PFSK-1 (cell line): ENCODE measurements around the gene POU6F2.

ENCODE experiments used
- FOXP2 ChIP-seq: optimal IDR thresholded peaks from 2 replicates; pipeline ENCODE3; 2011; ENCODE audit warnings: borderline replicate concordance, control low read depth, inconsistent platforms; ENCODE audit not compliant: insufficient read depth; ENCODE audit errors: extremely low read length, extremely low read depth
- POLR2AphosphoS5 ChIP-seq: IDR thresholded peaks from 2 replicates; pipeline ENCODE4 v1.6.1; 2012; ENCODE audit warnings: low read depth, mild to moderate bottlenecking, control low read depth, low read length, moderate library complexity
- SIN3A ChIP-seq: IDR thresholded peaks from 2 replicates; pipeline ENCODE4 v1.6.1; 2012; ENCODE audit warnings: mild to moderate bottlenecking, low read length, moderate library complexity, borderline replicate concordance; ENCODE audit not compliant: insufficient read depth
- TAF1 ChIP-seq: IDR thresholded peaks from 2 replicates; pipeline ENCODE4 v1.6.1; 2012; ENCODE audit warnings: low read length, control low read depth, borderline replicate concordance; ENCODE audit not compliant: insufficient read depth
- TF ChIP-seq, protein P1 (sequence below), 2 experiments: IDR thresholded peaks; 2 replicates each; pipeline versions ENCODE4 v1.6.1 to v1.8.0; 2011 to 2012; ENCODE audit warnings: low read depth in 2 of 2, low read length in 2 of 2, control low read depth in 1 of 2, inconsistent platforms in 1 of 2, mild to moderate bottlenecking in 1 of 2, moderate library complexity in 1 of 2; ENCODE audit not compliant: insufficient read depth in 1 of 2

The POU6F2 gene

DNA sequence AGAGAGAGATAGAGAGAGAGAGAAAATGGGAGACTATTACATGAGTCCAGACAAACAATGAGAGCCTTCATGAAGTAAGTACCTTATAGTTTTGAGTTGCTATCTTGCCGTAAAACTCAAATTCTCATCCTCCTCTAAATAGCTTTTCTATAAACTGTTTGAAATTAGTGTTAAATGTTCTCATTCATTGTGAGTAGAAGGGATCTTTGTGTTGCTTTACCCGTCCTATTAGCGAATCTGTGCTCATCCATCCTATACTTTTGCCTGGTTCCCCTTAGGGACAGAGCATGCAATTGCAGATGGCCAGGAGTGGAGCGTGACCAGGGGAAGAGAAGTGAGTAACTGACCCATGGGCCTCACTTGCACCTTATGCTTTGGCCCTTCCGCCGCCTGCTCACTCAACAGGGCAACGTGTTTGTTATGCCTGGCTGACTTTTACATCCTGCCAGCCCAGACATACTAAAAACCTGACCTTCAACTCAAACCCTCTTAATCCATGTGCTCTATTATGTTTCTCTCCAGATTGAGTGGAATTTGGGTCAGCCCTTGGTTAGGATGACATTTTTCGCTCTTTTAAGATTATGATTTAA is 344.3 kb downstream of the POU6F2 start:
- TF ChIP-seq SIN3A (no peak), FOXP2 (no peak), TAF1 (no peak), POLR2AphosphoS5 (no peak)
- TF ChIP-seq, protein P1, sequence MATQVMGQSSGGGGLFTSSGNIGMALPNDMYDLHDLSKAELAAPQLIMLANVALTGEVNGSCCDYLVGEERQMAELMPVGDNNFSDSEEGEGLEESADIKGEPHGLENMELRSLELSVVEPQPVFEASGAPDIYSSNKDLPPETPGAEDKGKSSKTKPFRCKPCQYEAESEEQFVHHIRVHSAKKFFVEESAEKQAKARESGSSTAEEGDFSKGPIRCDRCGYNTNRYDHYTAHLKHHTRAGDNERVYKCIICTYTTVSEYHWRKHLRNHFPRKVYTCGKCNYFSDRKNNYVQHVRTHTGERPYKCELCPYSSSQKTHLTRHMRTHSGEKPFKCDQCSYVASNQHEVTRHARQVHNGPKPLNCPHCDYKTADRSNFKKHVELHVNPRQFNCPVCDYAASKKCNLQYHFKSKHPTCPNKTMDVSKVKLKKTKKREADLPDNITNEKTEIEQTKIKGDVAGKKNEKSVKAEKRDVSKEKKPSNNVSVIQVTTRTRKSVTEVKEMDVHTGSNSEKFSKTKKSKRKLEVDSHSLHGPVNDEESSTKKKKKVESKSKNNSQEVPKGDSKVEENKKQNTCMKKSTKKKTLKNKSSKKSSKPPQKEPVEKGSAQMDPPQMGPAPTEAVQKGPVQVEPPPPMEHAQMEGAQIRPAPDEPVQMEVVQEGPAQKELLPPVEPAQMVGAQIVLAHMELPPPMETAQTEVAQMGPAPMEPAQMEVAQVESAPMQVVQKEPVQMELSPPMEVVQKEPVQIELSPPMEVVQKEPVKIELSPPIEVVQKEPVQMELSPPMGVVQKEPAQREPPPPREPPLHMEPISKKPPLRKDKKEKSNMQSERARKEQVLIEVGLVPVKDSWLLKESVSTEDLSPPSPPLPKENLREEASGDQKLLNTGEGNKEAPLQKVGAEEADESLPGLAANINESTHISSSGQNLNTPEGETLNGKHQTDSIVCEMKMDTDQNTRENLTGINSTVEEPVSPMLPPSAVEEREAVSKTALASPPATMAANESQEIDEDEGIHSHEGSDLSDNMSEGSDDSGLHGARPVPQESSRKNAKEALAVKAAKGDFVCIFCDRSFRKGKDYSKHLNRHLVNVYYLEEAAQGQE (IDR thresholded peaks at IDR 0.05; ENCODE audit: insufficient read depth in 1 of 2, low read depth in 2 of 2, low read length in 2 of 2) = no peak

DNA sequence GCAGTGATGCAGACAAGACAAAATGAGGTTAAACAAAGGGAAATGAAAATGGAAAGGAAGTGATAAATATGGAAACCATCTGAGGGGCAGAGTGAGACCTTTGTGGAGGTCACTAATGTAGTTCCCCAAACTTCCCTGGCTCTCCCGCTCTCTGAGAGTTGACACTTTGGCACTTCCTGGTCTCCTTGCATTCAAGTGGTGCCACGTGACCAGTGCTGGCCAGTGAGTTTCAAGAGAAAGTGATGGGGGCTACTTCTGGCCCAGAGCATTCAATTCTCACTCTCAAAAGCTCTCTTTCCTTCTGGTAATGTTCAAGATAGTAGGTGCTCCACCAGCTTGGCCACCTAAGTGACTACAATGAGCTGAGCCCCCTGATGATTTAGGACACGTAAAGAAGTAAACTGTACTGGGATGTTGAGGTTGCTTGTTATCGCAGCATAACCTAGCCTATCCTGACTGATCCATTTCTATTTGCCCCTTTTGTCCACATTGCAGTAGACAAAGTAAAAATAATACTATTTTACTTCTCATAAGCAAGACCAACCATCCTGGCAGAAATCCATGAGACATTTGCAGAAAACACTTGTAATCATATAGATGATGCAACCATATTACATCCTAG is 346.5 kb downstream of the POU6F2 start:
- TF ChIP-seq POLR2AphosphoS5 = no peak
- TF ChIP-seq, protein P1 (IDR thresholded peaks at IDR 0.05; ENCODE audit: insufficient read depth in 1 of 2, low read depth in 2 of 2, low read length in 2 of 2) = no peak
- TF ChIP-seq TAF1 = no peak
- TF ChIP-seq SIN3A = no peak
- no peak for TF ChIP-seq FOXP2

DNA sequence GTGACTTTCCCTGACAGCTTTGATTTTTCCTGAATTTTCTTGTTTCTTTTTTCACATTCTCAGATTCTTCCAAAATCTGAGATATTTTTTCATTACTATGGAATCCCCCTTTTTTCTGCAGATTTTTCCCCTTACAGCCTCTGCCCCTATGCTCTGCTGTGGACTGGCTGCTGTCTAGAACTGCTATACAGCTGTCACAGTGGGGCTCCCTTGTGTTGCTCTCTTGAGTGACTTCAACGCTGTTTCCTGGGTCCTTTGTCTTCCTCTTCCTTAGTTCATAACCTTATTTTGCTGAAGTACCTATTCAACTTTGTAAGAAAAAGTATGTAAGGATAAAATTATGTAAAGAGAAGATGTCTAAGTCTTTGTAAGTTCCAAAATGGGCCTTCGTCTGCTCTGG is 354.4 kb downstream of the POU6F2 start:
- TF ChIP-seq SIN3A = no peak
- TF ChIP-seq POLR2AphosphoS5 = no peak
- no peak for TF ChIP-seq FOXP2
- no peak for TF ChIP-seq TAF1
- TF ChIP-seq, protein P1 (IDR thresholded peaks at IDR 0.05; ENCODE audit: insufficient read depth in 1 of 2, low read depth in 2 of 2, low read length in 2 of 2) = no peak

DNA sequence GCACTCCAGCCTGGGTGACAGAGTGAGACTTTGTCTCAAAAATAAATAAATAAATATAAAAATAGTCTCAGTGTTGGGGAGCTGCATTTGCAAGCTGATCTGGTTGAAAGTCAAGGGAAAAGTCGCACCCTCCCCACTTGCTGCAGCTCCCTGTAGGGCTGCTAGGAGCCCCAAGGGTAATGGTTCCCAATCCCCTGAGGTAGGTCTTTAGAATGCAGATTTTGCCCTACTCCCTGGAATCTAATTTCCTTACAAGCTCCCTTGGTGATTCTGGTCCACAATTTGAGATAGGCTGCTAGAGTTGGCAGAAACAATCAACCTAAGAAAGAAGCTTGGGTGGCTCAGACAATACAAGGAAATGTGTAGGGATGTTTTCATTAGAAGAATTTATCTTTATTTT is 356.0 kb downstream of the POU6F2 start:
- TF ChIP-seq FOXP2 (no peak), TAF1 (no peak), POLR2AphosphoS5 (no peak), SIN3A (no peak)
- TF ChIP-seq, protein P1 (IDR thresholded peaks at IDR 0.05; ENCODE audit: insufficient read depth in 1 of 2, low read depth in 2 of 2, low read length in 2 of 2) = no peak
